Brain microvascular endothelial cell (primary cell): ENCODE data around the gene IMPG1.

Experiments used
- DNase-seq: peaks from one replicate; pipeline ENCODE4 v3.0.0-alpha.2; 2020
- H3K27ac ChIP-seq: fragments of 250-450 bp; sonication (Bioruptor Pico); 2 replicates; pipeline ENCODE4 v1.5.1; 2020; ENCODE audit warnings: mild to moderate bottlenecking, moderate library complexity
- H3K27me3 ChIP-seq: fragments of 250-450 bp; sonication (Bioruptor Pico); replicated peaks from 2 replicates; pipeline ENCODE4 v1.5.1; 2020; ENCODE audit warnings: mild to moderate bottlenecking
- H3K36me3 ChIP-seq: fragments of 250-450 bp; sonication (Bioruptor Pico); replicated peaks from 2 replicates; pipeline ENCODE4 v1.5.1; 2020; ENCODE audit warnings: mild to moderate bottlenecking
- H3K4me3 ChIP-seq: 2 replicates; pipeline ENCODE4 v1.5.1; 2011; ENCODE audit warnings: low read depth, mild to moderate bottlenecking, control low read depth, low read length, moderate library complexity
- in situ Hi-C: cut with HindIII; loops from 2 replicates; pipeline ENCODE4 v1.10.0; 2017; ENCODE audit warnings: low sequenced_read_pairs, low pct_ligation_motif_present
- TF ChIP-seq, protein P1 (sequence below): IDR thresholded peaks from 2 replicates; pipeline ENCODE4 v1.5.1; 2011; ENCODE audit warnings: low read depth, mild to moderate bottlenecking, moderate library complexity, low read length, control low read depth, inconsistent platforms; ENCODE audit errors: missing control alignments

The IMPG1 gene

GRCh38 chr6:76043690-76044089 is 28.8 kb downstream of the IMPG1 start:
- TF ChIP-seq, protein P1, sequence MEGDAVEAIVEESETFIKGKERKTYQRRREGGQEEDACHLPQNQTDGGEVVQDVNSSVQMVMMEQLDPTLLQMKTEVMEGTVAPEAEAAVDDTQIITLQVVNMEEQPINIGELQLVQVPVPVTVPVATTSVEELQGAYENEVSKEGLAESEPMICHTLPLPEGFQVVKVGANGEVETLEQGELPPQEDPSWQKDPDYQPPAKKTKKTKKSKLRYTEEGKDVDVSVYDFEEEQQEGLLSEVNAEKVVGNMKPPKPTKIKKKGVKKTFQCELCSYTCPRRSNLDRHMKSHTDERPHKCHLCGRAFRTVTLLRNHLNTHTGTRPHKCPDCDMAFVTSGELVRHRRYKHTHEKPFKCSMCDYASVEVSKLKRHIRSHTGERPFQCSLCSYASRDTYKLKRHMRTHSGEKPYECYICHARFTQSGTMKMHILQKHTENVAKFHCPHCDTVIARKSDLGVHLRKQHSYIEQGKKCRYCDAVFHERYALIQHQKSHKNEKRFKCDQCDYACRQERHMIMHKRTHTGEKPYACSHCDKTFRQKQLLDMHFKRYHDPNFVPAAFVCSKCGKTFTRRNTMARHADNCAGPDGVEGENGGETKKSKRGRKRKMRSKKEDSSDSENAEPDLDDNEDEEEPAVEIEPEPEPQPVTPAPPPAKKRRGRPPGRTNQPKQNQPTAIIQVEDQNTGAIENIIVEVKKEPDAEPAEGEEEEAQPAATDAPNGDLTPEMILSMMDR = no peak
- no peak for DNase-seq
- H3K27me3 ChIP-seq = no peaks in the 10 kb centered on the region
- no peak overlapping the region for H3K4me3 ChIP-seq
- no peak overlapping the region for H3K27ac ChIP-seq
- in situ Hi-C loops = no loop called here
- no peaks in the 10 kb centered on the region for H3K36me3 ChIP-seq

- H3K36me3 ChIP-seq = no peaks in the 10 kb centered on the region
- no peak overlapping the region for H3K27ac ChIP-seq
- no peak overlapping the region for H3K4me3 ChIP-seq
- TF ChIP-seq, protein P1 = no peak
- H3K27me3 ChIP-seq = no peaks in the 10 kb centered on the region
- in situ Hi-C loops = no loop called here
- no peak for DNase-seq
These were observed 36.7 kb downstream of the IMPG1 start for GRCh38 chr6:76035713-76036112.

GRCh38 chr6:76026101-76026500 is 46.4 kb downstream of the IMPG1 start:
- Histone ChIP-seq H3K4me3 (no peak overlapping the region), H3K36me3 (no peaks in the 10 kb centered on the region), H3K27ac (no peak overlapping the region), H3K27me3 (no peaks in the 10 kb centered on the region)
- DNase-seq = peak; percentile 0
- in situ Hi-C loops = no loop called here
- TF ChIP-seq, protein P1 = no peak

DNA sequence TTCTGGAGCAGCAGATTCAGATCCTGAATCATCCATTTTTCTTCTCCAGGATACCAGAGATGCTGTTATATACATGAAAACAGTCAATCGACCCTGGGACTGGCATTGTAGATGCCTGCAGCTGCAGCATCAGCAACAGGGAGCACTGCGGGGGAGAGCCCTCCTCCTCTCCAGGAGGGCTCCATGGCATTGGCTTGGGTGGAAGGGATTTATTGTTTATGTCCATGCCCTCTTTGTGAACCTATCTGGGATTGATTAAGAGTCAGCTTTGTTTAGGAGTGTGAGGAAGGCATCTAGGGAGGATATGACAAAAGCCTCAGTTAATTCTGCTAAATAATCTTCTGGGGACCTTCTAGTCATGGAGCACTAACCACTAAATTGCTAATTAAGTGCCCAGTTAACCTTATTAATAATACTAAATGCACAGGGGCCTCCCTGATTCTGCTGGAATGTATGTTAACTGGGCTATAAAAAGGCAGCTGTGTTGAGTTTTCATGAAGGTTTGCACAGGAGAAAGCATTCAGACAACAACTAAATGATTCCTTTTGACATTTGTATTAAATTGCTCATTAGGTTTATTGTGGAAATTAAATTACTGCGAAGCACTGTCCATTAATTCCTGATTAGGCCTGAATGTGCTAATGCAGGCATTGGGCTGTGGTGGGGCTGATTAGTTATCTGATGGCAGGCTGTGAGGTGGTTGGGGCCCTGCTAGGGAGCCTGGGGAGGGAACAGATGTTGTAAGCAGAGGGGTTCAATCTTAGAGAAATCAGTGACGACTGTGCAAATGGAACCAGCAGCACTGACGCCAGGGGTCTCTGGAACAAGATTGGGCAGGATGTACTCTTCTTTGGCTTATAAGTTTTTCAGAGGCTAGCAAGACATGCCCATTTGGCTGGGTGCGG is 57.6 kb downstream of the IMPG1 start:
- in situ Hi-C loops = no loop called here
- Histone ChIP-seq H3K27ac (no peak overlapping the region), H3K4me3 (no peak overlapping the region), H3K36me3 (no peaks in the 10 kb centered on the region), H3K27me3 (no peaks in the 10 kb centered on the region)
- TF ChIP-seq, protein P1 = no peak
- DNase-seq = no peak

DNA sequence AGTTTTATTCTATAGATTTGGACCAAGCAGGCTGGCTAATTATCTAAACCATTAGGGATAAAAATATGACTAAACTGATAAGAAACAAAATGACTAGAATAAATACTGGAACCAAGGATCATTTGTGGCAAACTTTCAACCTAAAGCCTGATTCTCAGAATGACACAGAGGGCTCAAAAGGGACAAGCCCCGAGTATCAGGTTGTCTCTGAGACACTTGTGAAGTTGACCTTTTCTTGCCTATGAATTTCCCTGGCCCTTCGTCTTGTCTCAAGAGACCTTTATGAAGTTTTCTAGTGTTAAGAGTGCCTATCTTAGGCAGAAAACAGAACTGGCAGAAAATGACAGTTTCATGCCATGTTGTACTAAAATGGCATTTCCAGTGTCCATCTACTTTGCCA is 68.3 kb downstream of the IMPG1 start:
- DNase-seq = no peak
- no peaks in the 10 kb centered on the region for H3K27me3 ChIP-seq
- H3K4me3 ChIP-seq = no peak overlapping the region
- in situ Hi-C loops = no loop called here
- H3K36me3 ChIP-seq = no peaks in the 10 kb centered on the region
- H3K27ac ChIP-seq = no peak overlapping the region
- TF ChIP-seq, protein P1 = no peak
